GM18873 (cell line): ENCODE data around the gene PGS1.

Experiments
- ATAC-seq: cut with Tn5 transposase; IDR thresholded peaks from one replicate; pipeline ENCODE4 v1.9.1; 2021; ENCODE audit warnings: mild to moderate bottlenecking, moderate library complexity, moderate number of reproducible peaks; ENCODE audit not compliant: unreplicated experiment, low FRiP score

Gene PGS1

GRCh38 chr17:78362671-78363070 is 15.8 kb upstream of the PGS1 start:
- no peak for ATAC-seq

DNA sequence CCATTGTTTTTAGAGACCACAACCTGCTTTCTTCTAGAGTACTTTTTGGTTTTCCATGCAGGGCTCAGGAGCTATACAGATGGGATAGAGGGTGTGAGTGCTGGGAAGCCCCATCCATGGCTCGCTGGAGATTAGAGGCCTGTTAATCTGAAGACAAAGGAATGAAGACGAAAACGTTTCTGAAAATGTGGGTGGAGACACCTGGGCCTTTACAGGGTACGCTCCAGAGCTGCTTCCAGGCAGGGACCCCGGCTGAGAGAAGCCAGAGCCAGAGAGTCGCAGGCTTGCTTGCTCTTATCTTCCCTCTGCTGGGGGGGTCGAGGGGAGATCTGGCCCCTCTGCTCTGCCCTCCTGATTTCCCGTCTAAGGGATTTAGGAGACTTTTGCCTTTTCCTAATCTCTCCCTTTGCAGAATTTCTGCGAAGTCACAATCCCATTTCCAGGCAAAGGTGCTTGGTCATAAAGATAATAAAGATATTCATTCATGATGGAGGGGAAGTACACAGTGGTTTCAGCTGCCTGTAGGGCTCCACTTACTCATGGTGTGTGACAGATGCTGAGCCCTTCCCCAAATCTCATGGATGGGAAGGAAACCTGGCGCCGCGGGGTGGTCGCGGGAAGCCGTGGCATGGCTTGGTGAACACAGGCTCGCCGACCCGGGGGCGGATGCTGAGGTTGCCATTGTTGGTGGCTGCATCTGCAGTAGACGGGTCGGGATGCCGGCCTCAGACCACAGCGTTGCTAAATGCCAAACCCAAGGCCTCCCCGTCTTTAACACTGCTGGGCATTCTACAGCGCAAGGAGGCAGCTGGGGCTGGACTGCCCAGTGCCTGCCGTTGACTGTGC is 13.8 kb upstream of the PGS1 start:
- no peak for ATAC-seq

GRCh38 chr17:78365561-78366108 is 12.8 kb upstream of the PGS1 start:
- ATAC-seq = no peak

DNA sequence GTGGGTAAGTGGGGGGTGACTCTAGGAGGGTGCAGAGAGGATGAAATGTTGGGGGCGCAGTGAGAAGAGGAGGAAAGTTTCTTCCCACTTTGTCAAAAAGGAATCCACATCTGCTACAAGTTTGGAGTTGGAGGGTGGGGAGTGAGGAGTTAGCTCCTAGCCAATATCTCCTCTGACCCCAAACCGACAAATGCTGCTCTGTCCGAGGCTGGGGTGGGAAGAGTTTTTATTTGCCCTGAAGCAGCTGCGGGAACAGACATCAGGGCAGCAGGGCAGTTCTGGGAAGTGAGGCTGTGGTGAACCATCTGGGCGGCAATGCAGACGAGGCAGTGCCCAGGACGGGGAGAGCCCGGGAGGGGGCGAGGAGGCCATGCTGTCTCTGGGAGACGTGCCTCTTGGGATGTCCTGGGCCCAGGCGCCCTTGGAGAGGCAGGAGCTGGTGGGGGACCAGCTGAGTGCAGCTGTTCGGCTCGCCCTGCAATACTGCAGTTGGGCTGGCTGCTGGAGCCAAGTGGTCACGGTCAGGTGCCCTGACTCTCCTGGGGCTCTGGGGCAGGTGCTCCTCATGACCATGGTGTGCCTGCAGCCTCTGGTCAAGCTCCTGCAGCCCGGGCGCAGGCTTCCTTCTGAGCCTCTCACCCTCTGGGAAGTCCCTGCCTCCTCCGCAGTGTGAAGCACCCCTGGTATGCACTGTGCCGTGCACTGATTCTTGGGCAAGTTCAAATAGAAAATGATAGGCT is 12.2 kb upstream of the PGS1 start:
- no peak for ATAC-seq

GRCh38 chr17:78367193-78367592 is 11.3 kb upstream of the PGS1 start:
- ATAC-seq = no peak

GRCh38 chr17:78368348-78368747 is 10.1 kb upstream of the PGS1 start:
- no peak for ATAC-seq

DNA sequence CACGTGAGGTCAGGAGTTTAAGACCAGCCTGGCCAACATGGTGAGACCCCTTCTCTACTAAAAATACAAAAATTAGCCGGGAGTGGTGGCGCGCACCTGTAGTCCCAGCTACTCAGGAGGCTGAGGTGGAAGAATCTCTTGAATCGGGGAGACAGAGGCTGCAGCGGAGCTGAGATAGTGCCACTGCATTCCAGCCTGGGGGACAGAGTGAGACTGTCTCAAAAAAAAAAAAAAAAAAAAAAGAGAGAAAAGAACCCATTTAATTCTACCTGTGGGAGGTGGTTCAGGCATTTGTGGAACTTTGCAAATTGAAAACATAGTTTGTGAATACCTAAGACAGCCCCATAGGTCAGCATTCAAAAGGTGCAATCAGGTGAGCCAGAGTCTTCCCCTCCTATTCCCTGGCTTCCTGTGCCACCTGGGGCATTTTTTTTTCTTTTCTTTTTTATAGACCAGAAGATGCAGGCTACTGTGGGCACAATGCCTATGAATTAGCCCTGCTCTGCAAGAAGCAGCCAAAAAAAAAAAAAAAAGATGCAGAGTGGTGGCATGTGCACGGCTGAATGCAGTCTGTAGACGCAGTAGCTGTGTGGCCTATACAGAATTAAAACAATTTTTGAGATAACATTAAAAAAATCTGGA is 9.5 kb upstream of the PGS1 start:
- ATAC-seq = no peak

- ATAC-seq = no peak
These were observed 8.6 kb upstream of the PGS1 start for GRCh38 chr17:78369791-78370381.

DNA sequence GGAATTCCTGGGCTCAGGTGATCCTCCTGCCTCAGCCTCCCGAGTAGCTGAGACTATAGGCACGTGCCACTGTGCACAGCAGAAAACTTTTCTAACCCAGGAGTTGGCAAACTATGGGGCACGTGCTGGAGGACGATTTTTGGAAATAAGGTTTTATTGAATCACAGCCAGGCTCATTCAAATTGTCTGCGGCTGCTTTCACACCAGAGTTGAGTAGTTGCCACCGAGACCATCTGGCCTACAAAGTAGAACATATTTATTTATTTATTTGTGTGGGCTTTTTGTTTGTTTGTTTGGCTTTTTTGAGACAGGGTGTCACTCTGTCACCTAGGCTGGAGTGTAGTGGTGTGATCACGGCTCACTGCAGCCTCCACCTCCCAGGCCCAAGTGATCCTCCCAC is 7.4 kb upstream of the PGS1 start:
- no peak for ATAC-seq

DNA sequence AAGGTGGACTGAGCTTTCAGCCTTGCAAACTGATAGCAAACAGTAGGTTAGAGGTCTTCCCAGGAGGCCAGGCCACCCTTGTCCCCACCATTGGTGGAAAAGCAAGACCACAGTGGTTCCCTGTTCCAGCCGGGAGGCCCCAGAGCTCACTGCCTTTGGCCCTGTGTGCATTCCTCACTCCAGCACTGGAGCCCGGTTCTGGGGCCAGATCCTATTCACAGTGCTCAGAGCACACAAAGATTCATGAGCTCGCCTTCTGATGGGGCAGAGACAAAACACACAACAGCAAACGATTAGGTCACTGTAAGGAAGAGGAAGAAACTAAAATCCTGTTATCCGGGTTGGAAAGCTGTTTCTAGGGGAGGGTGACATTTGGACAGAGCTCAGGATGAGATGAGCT is 5.6 kb upstream of the PGS1 start:
- no peak for ATAC-seq

- ATAC-seq = no peak
These were observed 4.3 kb upstream of the PGS1 start for GRCh38 chr17:78374189-78374588.

DNA sequence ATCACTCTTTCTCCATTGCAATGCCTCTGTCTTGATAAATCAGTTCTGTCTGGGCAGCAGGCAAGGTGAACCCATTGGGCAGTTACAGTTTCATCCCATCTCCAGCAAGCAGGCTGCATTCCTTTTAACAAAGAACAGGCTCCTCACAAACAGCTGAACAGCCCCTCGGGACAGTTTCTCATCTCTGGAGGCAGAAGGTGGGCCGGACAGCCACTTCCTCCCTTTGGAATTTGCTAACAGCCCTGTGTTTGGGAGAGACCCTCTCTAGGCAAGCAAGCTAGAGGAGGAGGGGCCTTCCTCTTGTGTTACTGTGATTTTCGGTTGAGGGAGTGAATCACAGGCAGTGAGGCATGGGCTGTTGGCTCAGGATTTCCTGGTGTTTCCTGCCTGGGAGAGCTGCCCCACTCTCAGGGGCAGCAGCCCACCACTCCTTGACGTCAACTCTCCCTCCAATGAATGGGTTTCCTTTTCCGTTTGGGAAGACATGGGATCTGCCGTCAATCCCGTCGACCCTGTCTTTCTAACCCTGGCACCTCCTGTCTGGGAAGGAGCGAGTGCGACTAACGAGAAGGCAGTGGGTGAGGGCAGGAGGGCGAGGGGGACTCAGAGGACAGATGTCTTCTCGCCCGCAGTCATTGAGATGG is 3.7 kb upstream of the PGS1 start:
- no peak for ATAC-seq

- no peak for ATAC-seq
These were observed 2.9 kb upstream of the PGS1 start for GRCh38 chr17:78375401-78376151.

DNA sequence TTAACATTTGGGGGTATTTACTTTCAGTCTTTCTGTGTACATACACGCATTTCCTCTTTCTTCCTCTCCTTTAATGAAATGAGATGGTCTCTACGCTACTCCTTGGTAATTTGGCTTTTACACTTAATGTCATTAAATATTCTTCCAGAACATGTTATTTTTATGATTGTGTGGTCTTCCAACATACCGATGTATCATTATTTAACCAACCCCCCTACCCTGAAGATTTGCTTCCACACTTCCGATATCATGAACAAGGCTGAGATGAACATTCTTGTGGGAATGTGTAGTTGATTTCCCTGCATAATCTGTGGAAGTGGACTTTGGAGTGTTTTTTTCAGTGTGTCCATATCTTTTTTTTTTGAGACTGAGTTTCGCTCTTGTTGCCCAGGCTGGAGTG is 2.3 kb upstream of the PGS1 start:
- no peak for ATAC-seq

GRCh38 chr17:78377858-78378224 is 608 bp upstream of the PGS1 start:
- ATAC-seq = no peak

- no peak for ATAC-seq
These were observed 662 bp downstream of the PGS1 start for GRCh38 chr17:78379131-78379491.

DNA sequence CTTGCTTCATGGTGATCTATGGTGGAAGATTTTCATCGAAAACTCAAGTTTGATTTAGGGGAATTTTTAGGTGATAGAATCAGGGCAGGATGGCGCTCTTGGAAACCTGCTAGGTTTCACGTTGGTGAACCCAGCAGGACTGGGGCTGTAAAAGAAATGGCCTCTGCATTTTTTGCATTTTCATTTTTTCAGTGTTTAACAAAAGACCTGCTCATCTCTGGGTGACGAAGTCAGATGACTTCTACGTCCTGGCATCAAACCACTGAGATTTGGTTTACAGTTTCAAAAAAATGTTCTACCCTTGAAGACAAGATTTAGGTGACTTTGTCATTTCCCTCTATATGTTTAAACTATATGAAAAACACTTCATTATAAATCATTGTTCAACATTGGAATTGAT is 1.9 kb downstream of the PGS1 start:
- ATAC-seq = no peak

GRCh38 chr17:78381601-78382232 is 3.3 kb downstream of the PGS1 start:
- ATAC-seq = no peak

- no peak for ATAC-seq
These were observed 5.4 kb downstream of the PGS1 start for GRCh38 chr17:78383725-78384471.
